Lung (tissue), 16 donors: ENCODE results near the gene DAGLA. TPM values are rescaled to one million over a fixed set of nuclear protein-coding genes. Genes with fewer than 3 reads are reported as not detected.

Source experiments
- ATAC-seq: fragments of 200-7000 bp; cut with Tn5 transposase; one replicate; pipeline ENCODE4 v1.9.1; 2020; ENCODE audit warnings: moderate number of reproducible peaks; ENCODE audit not compliant: insufficient read depth, low FRiP score
- DNase-seq, 3 donors: peaks; one replicate each; pipeline ENCODE4 v3.0.0-alpha.2; 2013 to 2017
- H3K27ac ChIP-seq, 2 donors: one replicate each; pipeline ENCODE4 v1.5.1; 2013; ENCODE audit warnings: mild to moderate bottlenecking in 2 of 2, moderate library complexity in 2 of 2, control low read depth in 1 of 2, inconsistent platforms in 1 of 2, low read depth in 1 of 2, low read length in 1 of 2
- H3K27me3 ChIP-seq, 3 donors: one replicate each; pipeline ENCODE4 v1.5.1; 2013; ENCODE audit warnings: low read length in 2 of 3; ENCODE audit not compliant: control insufficient read depth in 3 of 3, insufficient read depth in 3 of 3
- H3K36me3 ChIP-seq, 4 donors: one replicate each; pipeline ENCODE4 v1.5.1; 2013; ENCODE audit warnings: low read length in 4 of 4, mild to moderate bottlenecking in 1 of 4, moderate library complexity in 1 of 4; ENCODE audit not compliant: control insufficient read depth in 4 of 4, insufficient read depth in 4 of 4
- H3K4me1 ChIP-seq, 5 donors: one replicate each; pipeline ENCODE4 v1.5.1; 2013; ENCODE audit warnings: low read length in 5 of 5, mild to moderate bottlenecking in 2 of 5, moderate library complexity in 1 of 5; ENCODE audit not compliant: control insufficient read depth in 5 of 5, insufficient read depth in 5 of 5
- H3K4me3 ChIP-seq: one replicate; pipeline ENCODE4 v1.5.1; 2013; ENCODE audit warnings: mild to moderate bottlenecking, control low read depth, moderate library complexity
- H3K9ac ChIP-seq, 2 donors: one replicate each; pipeline ENCODE4 v1.5.1; 2013; ENCODE audit warnings: low read length in 2 of 2, control low read depth in 1 of 2; ENCODE audit not compliant: insufficient read depth in 1 of 2
- H3K9me3 ChIP-seq, 4 donors: one replicate each; pipeline ENCODE4 v1.5.1; 2013; ENCODE audit warnings: low read length in 3 of 4, mild to moderate bottlenecking in 1 of 4, moderate library complexity in 1 of 4; ENCODE audit not compliant: control insufficient read depth in 4 of 4, insufficient read depth in 3 of 4
- CTCF ChIP-seq: IDR thresholded peaks from 2 replicates; pipeline ENCODE4 v1.5.1; 2012; ENCODE audit warnings: mild to moderate bottlenecking; ENCODE audit errors: control extremely low read depth, extremely low read depth
- WGBS, 2 donors: extraction: QIAGEN DNeasy Blood & Tissue Kit; methylation state at CpG; one replicate each; pipeline ENCODE4 v1.1.7; 2013; 5-methylcytosine and 5-hydroxymethylcytosine counted together
- long read RNA-seq, 5 donors: transcript quantifications; one replicate each; lab custom pipeline, GENCODE V29; 2026
- polyA plus RNA-seq, 2 donors: library from polyadenylated mRNA; stranded (reverse); fragments of 200-250 nt; gene quantifications; one replicate each; pipeline ENCODE4 v1.2.1, GENCODE V29; 2013
- total RNA-seq, 2 donors: library from RNA; depleted of rRNA in 1 of 2; stranded (reverse); fragments of >200 nt in 1 of 2; gene quantifications; one replicate each; pipeline ENCODE4 v1.2.1, GENCODE V29; 2014 to 2021
- donor health status: control.
- donor health status: control.
- donor health status: Bipolar disorder and iron deficiency.
- donor health status: healthy.
- donor health status: DM: yes; HTN: yes; CAD: no.

Gene DAGLA
- total RNA-seq = 1 to 10 TPM; 1.5 to 7.5 TPM
- polyA plus RNA-seq = 1 to 10 TPM; 2.9 to 3.0 TPM
- long read RNA-seq, donor 1 = 0 reads
- long read RNA-seq, donor 2 = 0 reads
- long read RNA-seq, donor 3 = 0 reads
- long read RNA-seq, donor 4 = 0 reads
- long read RNA-seq, donor 5, partial matches to known transcripts = 10 of 10 reads
- long read RNA-seq, donor 5, other reads (novel, unspliced or antisense) = 0 of 10 reads

GRCh38 chr11:61679893-61680621 is at the start of gene DAGLA:
Gene DAGLA, plus strand, starts transcription at chr11:61680391. Its CDS starts 39,765 bp downstream, at chr11:61720156.
- peak within 1 kb of the TSS in 1 of 2 donors; percentile 13 for H3K27ac ChIP-seq

GRCh38 chr11:61632096-61632495 is 48.1 kb upstream of the DAGLA start:
- ATAC-seq = no peak

More at GRCh38 chr11:61679893-61680621, at the start of gene DAGLA:
- Histone ChIP-seq H3K27me3 (peaks cover 0 to 14% (median 9%) of the 10 kb centered on the region in 3 donors), H3K9me3 (no peaks in the 10 kb centered on the region), H3K4me3 (peak within 1 kb of the TSS; percentile 42), H3K36me3 (no peaks in the 10 kb centered on the region), H3K4me1 (peaks cover 0 to 10% (median 8%) of the 10 kb centered on the region in 5 donors), H3K9ac (no peak within 1 kb of the TSS)
- ATAC-seq = peak; percentile 79
- DNase-seq = peak; percentile 70 to 79 (median 72)
- WGBS, 2 donors = 3 to 4% methylated on average over 58 to 84 of the region's 84 CpGs
- peak; percentile 89 for TF ChIP-seq CTCF

GRCh38 chr11:61635304-61635703 is 44.9 kb upstream of the DAGLA start:
- H3K27ac ChIP-seq = no peak overlapping the region
- WGBS, 2 donors = 96 to 100% methylated on average over 1 of the region's 1 CpG
- no peaks in the 10 kb centered on the region for H3K9me3 ChIP-seq
- TF ChIP-seq CTCF = no peak
- no peak overlapping the region for H3K4me3 ChIP-seq
- no peaks in the 10 kb centered on the region for H3K4me1 ChIP-seq
- H3K27me3 ChIP-seq = no peaks in the 10 kb centered on the region
- ATAC-seq (no peak), DNase-seq (no peak)
- no peak overlapping the region for H3K9ac ChIP-seq
- H3K36me3 ChIP-seq = no peaks in the 10 kb centered on the region

More at GRCh38 chr11:61632096-61632495, 48.1 kb upstream of the DAGLA start:
- Histone ChIP-seq H3K27ac (no peak overlapping the region), H3K4me3 (no peak overlapping the region), H3K9me3 (no peaks in the 10 kb centered on the region), H3K4me1 (peaks cover 0 to 12% (median 1%) of the 10 kb centered on the region in 5 donors), H3K9ac (no peak overlapping the region), H3K36me3 (no peaks in the 10 kb centered on the region), H3K27me3 (no peaks in the 10 kb centered on the region)
- no peak for DNase-seq
- 78 to 81% methylated on average over 12 of the region's 12 CpGs for whole genome bisulfite sequencing, 2 donors
- no peak for TF ChIP-seq CTCF
